Fibroblast of lung (primary cell): Measurements from ENCODE around the gene LRP1. TPM values are rescaled to one million over a fixed set of nuclear protein-coding genes. Genes with fewer than 3 reads are reported as not detected.

Experiments
- DNase-seq, 2 donors: peaks; one replicate each; pipeline versions ENCODE4 v3.0.0 to v3.0.0-alpha.2; 2010; ENCODE audit warnings: low read depth in 2 of 2
- H2AFZ ChIP-seq: 2 replicates; pipeline ENCODE4 v1.5.1; 2012; ENCODE audit warnings: low read length, control low read depth, inconsistent platforms
- H3K27ac ChIP-seq: 2 replicates; pipeline ENCODE4 v1.5.1; 2011; ENCODE audit warnings: low read length, control low read depth; ENCODE audit not compliant: insufficient read depth
- H3K27me3 ChIP-seq: 2 replicates; pipeline ENCODE4 v1.5.1; 2011; ENCODE audit warnings: mild to moderate bottlenecking, low read length; ENCODE audit not compliant: control insufficient read depth, insufficient read depth
- H3K36me3 ChIP-seq: 2 replicates; pipeline ENCODE4 v1.5.1; 2011; ENCODE audit warnings: low read length; ENCODE audit not compliant: control insufficient read depth, insufficient read depth
- H3K4me1 ChIP-seq: 2 replicates; pipeline ENCODE4 v1.5.1; 2011; ENCODE audit warnings: low read length; ENCODE audit not compliant: control insufficient read depth, insufficient read depth; ENCODE audit errors: extremely low read depth
- H3K4me2 ChIP-seq: 2 replicates; pipeline ENCODE4 v1.5.1; 2011; ENCODE audit warnings: low read length, control low read depth; ENCODE audit not compliant: insufficient read depth; ENCODE audit errors: extremely low read depth
- H3K4me3 ChIP-seq, 4 experiments: fragments of 200-600 bp in 1 of 4; sonication (generic) in 1 of 4; replicated peaks in 1 of 4; 2 replicates each; pipeline ENCODE4 v1.5.1; 2011 to 2016; ENCODE audit warnings: low read length in 4 of 4, low read depth in 3 of 4, mild to moderate bottlenecking in 3 of 4, control low read depth in 2 of 4, inconsistent platforms in 1 of 4, mixed read lengths in 1 of 4; ENCODE audit not compliant: insufficient read depth in 1 of 4; ENCODE audit errors: control extremely low read depth in 1 of 4
- H3K79me2 ChIP-seq: 2 replicates; pipeline ENCODE4 v1.5.1; 2012; ENCODE audit warnings: mild to moderate bottlenecking, low read length, inconsistent platforms; ENCODE audit not compliant: control insufficient read depth, insufficient read depth
- H3K9ac ChIP-seq: 2 replicates; pipeline ENCODE4 v1.5.1; 2011; ENCODE audit warnings: mild to moderate bottlenecking, low read length, control low read depth; ENCODE audit not compliant: insufficient read depth
- H3K9me3 ChIP-seq: 2 replicates; pipeline ENCODE4 v1.5.1; 2012; ENCODE audit warnings: low read depth, low read length; ENCODE audit not compliant: control insufficient read depth, insufficient read depth
- H4K20me1 ChIP-seq: 2 replicates; pipeline ENCODE4 v1.5.1; 2011; ENCODE audit warnings: low read length; ENCODE audit not compliant: control insufficient read depth, insufficient read depth; ENCODE audit errors: extremely low read depth
- EZH2 ChIP-seq: IDR thresholded peaks from 2 replicates; pipeline ENCODE4 v1.5.1; 2012; ENCODE audit warnings: low read length, control low read depth, mild to moderate bottlenecking; ENCODE audit errors: missing control alignments
- polyA plus RNA-seq, 2 donors: library from polyadenylated mRNA; depleted of rRNA in 1 of 2; stranded (reverse) in 1 of 2; unstranded in 1 of 2; fragments of >200 nt; gene quantifications; 2 replicates each; pipeline ENCODE4 v1.2.1, GENCODE V29; 2011 to 2012; ENCODE audit warnings: missing spikeins in 1 of 2
- total RNA-seq: library from RNA; depleted of rRNA; stranded (reverse); fragments of >200 nt; gene quantifications from 2 replicates; pipeline ENCODE4 v1.2.1, GENCODE V29; 2014
- TF ChIP-seq, protein P1 (sequence below), 2 donors: IDR thresholded peaks in 1 of 2; conservative IDR thresholded peaks in 1 of 2; 1 replicate in 1 of 2; 2 replicates in 1 of 2; pipeline ENCODE4 v1.5.1; 2011 to 2012; ENCODE audit warnings: low read length in 2 of 2, control low read depth in 1 of 2, inconsistent platforms in 1 of 2, low read depth in 1 of 2, mild to moderate bottlenecking in 1 of 2

Gene LRP1
- total and polyA plus RNA-seq, 2 donors (not counting 1 experiment from before 2014, with no cell fraction given): 92.2 to 464 TPM

DNA sequence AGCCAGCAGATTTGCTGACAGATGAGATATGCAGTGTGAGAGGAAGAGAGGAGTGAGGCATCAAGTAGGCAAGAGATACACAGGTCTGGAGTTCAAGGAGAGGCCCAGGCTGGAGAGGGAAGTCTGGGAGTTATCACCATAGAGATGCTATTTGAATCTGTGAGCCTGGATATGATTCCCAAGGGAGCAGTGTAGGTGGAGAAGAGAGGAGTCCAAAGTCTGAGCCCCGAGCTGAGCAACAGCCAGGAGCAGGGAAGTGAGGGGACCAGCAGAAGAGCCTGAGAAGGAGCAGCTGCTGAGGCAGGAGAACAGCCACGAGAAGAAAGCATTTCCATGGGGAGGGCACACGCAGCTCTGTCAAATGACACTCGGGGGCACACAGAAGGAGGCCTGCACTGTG, 68.2 kb downstream of the LRP1 start:
- Histone ChIP-seq H3K4me3 (no peak overlapping the region), H4K20me1 (no peaks in the 10 kb centered on the region), H3K36me3 (peaks cover 89% of the 10 kb centered on the region), H3K27ac (no peak overlapping the region), H3K27me3 (no peaks in the 10 kb centered on the region), H2AFZ (no peak overlapping the region), H3K79me2 (no peaks in the 10 kb centered on the region), H3K4me2 (no peak overlapping the region), H3K9me3 (no peaks in the 10 kb centered on the region), H3K4me1 (no peaks in the 10 kb centered on the region), H3K9ac (no peak overlapping the region)
- no peak for DNase-seq
- TF ChIP-seq, protein P1, sequence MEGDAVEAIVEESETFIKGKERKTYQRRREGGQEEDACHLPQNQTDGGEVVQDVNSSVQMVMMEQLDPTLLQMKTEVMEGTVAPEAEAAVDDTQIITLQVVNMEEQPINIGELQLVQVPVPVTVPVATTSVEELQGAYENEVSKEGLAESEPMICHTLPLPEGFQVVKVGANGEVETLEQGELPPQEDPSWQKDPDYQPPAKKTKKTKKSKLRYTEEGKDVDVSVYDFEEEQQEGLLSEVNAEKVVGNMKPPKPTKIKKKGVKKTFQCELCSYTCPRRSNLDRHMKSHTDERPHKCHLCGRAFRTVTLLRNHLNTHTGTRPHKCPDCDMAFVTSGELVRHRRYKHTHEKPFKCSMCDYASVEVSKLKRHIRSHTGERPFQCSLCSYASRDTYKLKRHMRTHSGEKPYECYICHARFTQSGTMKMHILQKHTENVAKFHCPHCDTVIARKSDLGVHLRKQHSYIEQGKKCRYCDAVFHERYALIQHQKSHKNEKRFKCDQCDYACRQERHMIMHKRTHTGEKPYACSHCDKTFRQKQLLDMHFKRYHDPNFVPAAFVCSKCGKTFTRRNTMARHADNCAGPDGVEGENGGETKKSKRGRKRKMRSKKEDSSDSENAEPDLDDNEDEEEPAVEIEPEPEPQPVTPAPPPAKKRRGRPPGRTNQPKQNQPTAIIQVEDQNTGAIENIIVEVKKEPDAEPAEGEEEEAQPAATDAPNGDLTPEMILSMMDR (conservative IDR thresholded peaks at IDR 0.05 in 1 of 2, IDR thresholded peaks at IDR 0.05 in 1 of 2; ENCODE audit: low read depth in 1 of 2, low read length in 2 of 2): no peak
- no peak for TF ChIP-seq EZH2

DNA sequence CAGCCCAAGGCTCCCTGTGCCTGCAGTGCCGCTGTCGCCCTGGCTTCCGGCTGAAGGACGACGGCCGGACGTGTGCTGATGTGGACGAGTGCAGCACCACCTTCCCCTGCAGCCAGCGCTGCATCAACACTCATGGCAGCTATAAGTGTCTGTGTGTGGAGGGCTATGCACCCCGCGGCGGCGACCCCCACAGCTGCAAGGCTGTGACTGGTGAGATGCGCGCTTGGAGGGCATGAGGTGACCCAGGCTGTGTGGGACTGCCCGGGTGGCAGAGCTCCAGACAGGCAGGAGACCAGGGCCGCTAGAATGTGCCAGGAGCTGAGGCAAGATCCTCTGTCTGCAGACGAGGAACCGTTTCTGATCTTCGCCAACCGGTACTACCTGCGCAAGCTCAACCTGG, 68.7 kb downstream of the LRP1 start:
- Histone ChIP-seq H3K79me2 (no peaks in the 10 kb centered on the region), H3K4me2 (no peak overlapping the region), H4K20me1 (no peaks in the 10 kb centered on the region), H3K27ac (no peak overlapping the region), H3K4me1 (no peaks in the 10 kb centered on the region), H3K9ac (no peak overlapping the region), H3K4me3 (no peak overlapping the region), H2AFZ (no peak overlapping the region), H3K36me3 (peaks cover 89% of the 10 kb centered on the region), H3K27me3 (no peaks in the 10 kb centered on the region), H3K9me3 (no peaks in the 10 kb centered on the region)
- no peak for TF ChIP-seq EZH2
- TF ChIP-seq, protein P1 (conservative IDR thresholded peaks at IDR 0.05 in 1 of 2, IDR thresholded peaks at IDR 0.05 in 1 of 2; ENCODE audit: low read depth in 1 of 2, low read length in 2 of 2): no peak
- DNase-seq: no peak

DNA sequence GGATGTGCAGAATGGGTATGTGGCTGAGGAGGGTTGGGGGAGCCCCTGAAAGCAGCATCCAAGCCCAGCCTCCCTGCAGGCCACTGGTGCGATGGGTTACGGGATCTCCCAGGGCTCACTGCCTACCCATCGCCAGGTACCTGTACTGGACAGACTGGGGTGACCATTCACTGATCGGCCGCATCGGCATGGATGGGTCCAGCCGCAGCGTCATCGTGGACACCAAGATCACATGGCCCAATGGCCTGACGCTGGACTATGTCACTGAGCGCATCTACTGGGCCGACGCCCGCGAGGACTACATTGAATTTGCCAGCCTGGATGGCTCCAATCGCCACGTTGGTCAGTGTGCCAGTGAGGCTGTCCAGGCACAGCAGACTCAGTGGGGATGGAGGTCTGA, 70.0 kb downstream of the LRP1 start:
- Histone ChIP-seq H3K27ac (no peak overlapping the region), H3K4me3 (no peak overlapping the region), H3K36me3 (peaks cover 88% of the 10 kb centered on the region), H3K27me3 (no peaks in the 10 kb centered on the region), H2AFZ (no peak overlapping the region), H3K9ac (no peak overlapping the region), H3K9me3 (no peaks in the 10 kb centered on the region), H4K20me1 (no peaks in the 10 kb centered on the region), H3K4me2 (no peak overlapping the region), H3K4me1 (no peaks in the 10 kb centered on the region), H3K79me2 (no peaks in the 10 kb centered on the region)
- no peak for DNase-seq
- TF ChIP-seq EZH2: no peak
- TF ChIP-seq, protein P1 (conservative IDR thresholded peaks at IDR 0.05 in 1 of 2, IDR thresholded peaks at IDR 0.05 in 1 of 2; ENCODE audit: low read depth in 1 of 2, low read length in 2 of 2): no peak
